Measurements from ENCODE around the gene EFCAB13.

DNA sequence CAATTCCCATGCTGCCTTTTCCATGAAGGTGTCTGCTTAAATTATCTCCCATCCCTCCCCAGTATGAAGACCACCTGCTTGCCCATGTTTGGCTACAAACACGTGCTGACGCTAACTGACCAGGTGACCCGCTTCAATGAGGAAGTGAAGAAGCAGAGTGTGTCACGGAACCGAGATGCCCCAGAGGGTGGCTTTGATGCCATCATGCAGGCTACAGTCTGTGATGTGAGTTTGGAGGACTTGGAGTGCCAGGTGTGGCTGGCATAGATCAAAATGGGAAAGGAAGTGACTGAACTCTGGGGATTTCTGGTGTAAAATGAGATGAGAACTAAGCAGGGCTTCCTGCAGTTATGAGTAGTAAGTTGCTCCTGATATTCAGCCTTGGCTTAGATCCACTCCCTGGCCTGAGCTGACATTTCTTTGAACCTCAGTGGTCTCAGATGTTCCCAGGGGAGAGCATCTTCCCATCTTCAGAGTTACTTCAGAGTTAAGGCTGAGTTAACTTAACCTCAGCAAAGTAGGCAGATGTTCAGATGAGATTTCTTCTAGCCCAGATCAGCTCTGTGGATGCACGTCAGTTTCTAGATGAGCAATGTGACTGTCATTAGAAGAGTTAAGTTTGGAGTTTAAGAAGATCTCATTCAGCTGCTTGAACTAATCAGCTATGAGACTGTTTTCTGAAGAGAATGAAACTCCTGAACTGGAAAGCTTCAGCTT is 37.4 kb upstream of the EFCAB13 start:
- TF ChIP-seq, protein P1, sequence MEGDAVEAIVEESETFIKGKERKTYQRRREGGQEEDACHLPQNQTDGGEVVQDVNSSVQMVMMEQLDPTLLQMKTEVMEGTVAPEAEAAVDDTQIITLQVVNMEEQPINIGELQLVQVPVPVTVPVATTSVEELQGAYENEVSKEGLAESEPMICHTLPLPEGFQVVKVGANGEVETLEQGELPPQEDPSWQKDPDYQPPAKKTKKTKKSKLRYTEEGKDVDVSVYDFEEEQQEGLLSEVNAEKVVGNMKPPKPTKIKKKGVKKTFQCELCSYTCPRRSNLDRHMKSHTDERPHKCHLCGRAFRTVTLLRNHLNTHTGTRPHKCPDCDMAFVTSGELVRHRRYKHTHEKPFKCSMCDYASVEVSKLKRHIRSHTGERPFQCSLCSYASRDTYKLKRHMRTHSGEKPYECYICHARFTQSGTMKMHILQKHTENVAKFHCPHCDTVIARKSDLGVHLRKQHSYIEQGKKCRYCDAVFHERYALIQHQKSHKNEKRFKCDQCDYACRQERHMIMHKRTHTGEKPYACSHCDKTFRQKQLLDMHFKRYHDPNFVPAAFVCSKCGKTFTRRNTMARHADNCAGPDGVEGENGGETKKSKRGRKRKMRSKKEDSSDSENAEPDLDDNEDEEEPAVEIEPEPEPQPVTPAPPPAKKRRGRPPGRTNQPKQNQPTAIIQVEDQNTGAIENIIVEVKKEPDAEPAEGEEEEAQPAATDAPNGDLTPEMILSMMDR (IDR thresholded peaks at IDR 0.05), result no peak
- no peak for TF ChIP-seq POLR2A (IDR thresholded peaks at IDR 0.05)
